GM19455 (cell line): ENCODE measurements around the gene PCDH9.
"Not testable (repeated sequence)": the region's sequence is repeated elsewhere in the genome, so short reads cannot be mapped to it uniquely, and the experiment has no call there.

Experiments used
- ATAC-seq: cut with Tn5 transposase; IDR thresholded peaks from one replicate; pipeline ENCODE4 v1.9.1; 2021; ENCODE audit not compliant: unreplicated experiment

The PCDH9 gene

DNA sequence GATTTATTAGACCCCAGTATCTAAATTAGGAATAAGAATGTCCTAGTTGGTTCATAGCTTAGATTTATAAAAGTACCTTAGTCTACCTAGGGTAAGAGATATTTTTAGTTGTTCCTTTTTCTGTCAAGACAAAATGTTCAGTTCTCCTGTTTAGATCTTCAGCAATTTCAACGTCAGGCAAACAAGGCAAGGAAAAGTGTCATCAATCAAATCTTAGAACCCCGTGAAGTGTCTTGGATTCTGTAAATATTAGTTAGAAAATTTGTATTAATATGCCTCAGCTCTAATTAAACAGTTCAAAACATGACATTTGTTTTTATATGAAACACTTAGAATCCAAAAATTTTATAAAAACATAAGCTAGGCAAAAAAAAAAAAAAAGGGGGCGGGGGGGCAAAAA lies 296.6 kb downstream of the PCDH9 start:
- ATAC-seq, result no peak

DNA sequence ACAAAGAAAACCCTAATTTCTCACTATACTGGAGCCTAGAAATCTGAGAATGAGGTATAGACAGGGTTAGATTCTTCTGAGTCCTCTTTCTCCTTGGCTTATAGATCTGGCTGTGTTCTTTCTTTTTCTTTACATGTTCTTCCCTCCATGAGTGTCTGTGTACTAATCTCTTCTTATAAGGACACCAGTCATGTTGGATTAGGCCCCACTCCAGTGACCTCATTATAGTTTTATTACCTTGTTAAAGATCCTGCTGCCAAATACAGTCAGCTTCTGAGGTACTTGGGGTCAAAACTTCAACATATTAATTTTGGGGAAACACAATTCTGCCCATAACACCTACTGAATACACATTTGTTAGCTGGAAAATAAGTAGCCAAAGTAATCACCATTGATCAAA lies 302.6 kb downstream of the PCDH9 start:
- ATAC-seq, result no peak

DNA sequence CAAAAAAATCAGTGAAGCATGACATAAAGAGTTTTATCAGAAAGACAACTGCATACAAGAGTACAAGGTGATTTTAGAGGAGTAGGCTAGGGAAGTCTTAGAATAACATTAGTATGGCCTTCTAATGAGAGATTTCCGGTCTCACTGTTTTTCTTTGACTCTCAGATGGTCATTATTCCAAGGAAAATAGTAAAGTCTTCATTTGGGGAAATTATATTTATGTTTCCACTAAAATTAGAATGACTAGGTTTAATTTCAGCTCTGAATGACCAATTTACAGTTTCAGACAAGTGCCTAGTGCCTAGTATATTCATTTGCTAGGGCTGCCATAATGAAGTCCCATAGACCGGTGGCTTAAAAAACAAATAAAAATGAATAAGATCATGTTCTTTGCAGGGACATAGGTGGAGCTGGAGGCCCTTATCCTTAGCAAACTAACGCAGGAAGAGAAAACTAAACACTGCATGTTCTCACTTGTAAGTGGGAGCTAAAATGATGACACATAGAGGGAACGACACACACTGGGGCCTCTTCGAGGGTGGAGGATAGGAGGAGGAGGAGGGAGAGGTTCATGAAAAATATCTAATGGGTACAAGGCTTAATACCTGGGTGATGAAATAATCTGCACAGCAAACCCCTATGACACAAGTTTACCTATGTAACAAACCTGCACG lies 303.1 kb downstream of the PCDH9 start:
- no peak for ATAC-seq

DNA sequence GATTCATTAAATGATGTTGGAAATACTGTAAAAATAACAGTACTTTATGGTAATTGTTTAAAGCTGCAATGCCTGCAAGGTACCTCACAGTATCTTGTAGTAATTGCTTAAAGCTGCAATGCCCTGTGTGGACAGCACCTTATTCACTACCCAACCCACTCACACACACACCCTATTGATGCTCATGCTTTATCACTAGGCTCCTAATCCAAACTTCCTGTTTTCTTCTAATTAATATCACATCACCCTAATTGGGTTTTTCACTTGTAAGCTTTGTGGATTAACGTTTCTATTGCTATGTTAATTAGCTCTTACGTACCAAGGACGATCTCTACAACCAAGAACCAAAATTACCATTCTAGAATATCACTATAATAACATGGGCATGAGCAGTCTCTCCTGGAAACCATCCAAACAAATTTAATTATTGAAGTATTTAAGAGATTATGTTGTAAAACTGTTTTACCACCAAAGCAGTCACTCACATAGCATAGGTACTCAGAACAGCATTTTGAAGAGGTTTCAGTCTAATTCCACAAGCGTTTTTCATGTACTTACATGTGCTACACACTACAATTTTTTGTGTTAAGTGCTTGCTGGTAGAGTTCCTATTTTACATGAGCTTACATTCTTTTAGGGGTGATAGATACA lies 303.8 kb downstream of the PCDH9 start:
- ATAC-seq, result no peak

DNA sequence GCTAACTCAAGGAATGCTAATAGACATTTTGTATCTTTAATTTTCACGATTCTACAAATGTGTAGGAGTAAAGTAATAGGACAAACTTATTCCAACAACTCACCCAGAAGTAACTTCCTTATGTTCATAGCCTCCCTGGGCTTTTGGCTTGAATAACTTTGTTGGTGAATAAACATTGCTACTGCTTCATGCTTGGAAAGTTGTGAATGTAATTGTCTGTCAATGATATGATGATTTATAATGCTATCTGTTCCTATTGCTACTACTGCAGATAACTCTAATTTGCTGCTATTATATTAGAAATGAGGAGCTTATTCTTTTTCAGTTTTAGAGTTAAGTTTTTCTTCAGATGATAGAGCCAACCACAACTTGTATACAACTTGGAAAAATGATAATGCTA lies 307.7 kb downstream of the PCDH9 start:
- no peak for ATAC-seq

DNA sequence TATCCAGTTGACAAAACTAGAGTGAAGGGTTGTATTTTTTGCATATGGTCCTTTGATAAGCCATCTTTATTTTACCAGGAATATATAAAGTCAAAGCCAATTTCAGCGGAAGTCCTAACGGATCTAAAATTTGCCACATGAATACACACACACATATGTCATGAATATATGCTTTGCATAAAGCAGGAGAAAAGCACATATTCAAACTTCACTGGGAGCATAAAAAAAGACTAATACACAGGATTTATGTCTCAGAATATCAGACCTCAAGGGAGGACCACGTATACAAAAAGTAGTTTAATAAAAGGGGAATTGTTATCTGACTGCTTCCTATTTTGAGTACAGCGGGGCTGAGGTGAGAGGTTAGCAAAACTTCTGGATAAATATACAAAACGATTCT lies 308.7 kb downstream of the PCDH9 start:
- ATAC-seq, result no peak

DNA sequence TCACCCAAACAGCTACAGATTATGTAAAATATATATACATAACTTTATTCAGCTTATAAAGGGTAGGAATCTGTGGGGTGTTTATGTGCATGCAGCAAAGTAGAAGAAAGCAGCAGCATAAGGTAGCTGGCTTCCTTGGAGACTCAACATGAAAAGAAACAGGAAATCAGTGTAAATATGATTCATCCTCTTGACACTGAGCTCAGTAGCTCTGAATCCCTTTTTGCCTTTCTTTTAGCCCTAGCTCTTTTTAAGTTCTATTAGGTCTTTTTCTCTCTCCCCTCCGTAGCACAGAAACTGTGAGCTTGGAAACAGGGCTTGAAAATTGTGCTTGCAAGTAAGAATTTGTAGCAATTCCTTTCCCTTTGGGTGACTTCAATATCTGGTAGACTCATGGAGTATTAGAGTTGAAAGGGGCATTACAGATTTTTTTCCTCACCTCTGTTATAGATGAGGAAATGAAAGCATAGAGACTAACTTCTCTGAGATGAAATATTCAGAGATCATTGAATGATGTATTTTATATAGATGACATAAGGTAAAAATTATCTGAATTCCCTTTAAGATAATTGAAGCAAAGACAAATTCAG lies 314.4 kb downstream of the PCDH9 start:
- ATAC-seq, result no peak

DNA sequence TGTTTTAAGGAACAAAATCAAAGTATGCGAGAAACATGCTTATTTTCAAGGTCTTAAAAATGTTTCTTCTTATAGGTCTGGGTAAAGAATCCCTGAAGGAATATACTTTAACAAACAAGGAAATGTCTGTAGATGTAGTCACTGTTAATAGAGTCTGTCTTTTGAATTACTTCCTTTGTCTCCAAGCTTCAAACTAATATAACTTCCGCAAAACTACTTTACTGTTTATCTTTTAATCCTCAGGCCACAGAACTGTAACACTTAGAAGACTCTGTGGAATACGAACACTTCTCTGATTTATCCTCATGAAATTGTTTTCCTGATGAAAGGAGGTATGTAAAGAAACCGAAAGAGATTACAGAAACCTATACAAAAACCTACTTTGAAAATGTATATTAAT lies 316.0 kb downstream of the PCDH9 start:
- no peak for ATAC-seq

DNA sequence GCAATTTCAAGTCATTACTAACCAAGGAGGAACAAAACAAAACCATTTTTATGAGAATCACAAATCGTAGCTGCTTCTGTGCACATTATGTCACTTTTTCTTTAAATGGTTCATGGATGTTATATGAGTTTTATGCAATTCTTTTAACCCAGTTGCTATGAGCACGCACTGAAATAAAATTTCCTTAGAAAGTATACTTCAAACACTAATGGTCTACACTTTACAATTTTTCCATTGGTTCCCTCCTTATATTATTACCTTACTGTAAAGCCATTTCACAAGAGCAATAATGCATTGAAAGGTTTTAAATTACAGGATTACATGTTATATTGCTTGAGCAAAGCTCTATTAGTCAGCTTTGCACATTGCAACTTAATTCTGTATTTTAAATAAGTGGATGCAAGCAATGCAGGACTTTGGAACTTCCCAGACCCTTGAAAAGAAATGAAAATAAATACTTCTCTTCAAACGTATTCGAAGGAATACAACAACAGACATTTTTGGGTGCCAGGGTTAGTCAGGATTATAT lies 318.7 kb downstream of the PCDH9 start:
- ATAC-seq, result no peak

DNA sequence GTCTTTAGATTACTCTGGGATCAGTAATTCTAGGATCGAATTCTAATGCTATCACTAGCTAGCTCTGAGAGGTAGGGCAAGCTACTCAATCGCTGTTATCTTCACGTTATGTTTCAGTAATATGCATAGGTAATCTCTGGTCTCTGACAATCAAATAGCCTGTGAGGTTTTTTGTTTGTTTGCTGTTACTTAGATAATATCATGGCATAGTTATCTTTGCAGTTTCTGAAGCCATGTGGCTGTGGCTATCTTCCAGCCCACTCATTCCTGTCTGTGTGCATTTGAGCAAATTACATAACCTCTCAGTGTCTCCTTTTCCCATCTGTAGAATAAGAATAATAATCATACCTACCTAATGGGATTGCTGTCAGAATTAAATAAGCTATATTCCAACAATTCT lies 330.2 kb downstream of the PCDH9 start:
- no peak for ATAC-seq

DNA sequence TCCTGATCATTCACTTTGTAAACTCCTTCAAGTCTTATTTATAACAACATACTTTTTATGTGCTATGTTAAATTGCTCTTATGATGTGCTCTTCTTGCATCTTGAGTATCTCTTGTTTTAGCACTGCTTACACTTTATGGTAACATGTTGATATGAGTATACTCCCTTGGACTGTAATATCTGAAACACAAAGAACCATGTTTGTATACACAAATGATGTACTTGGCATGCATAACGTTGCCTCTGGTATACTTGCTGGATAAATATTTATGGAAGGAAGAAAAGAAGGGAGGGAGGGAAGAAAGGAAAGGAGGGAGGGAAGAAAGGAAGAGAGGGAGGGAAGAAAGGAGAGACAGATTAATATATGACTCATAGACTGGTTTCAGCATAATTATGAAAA lies 333.2 kb downstream of the PCDH9 start:
- ATAC-seq, result no peak

DNA sequence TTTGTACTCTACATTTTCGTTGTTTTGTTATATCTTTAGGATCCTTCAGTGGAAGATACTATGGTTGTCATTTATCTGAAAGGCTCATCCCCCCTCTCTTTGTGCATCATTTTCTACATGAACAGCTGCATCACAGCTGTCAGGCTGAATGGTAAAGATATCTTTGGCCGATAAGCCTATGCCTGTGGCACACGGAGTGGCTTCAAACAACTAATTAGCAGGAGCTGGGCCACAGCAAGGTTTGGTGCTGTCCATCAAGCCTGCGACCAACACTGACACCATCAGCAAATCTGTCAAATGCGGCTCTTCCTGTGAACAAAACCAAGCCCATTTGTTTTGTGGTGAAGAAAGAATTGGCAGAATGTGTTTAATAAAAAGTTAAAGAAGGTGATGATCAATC lies 334.4 kb downstream of the PCDH9 start:
- ATAC-seq, result no peak

DNA sequence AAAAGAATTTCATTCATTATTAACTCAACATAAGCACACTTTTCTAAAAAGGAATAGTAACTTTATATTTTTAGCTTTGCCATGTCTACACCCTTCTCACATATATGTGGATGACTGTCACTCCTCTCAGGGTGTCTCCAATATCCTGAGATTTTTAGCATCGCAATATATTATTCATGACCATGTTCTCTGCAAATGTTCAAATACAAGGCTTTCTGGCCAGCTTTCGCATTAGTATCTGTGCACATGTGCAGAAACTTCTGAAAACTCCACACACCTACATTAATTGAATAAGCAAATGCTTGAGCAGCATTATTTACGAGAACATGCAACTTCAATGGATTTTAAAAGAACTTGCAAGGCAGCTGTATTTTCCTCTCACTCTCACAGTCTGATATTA lies 334.8 kb downstream of the PCDH9 start:
- ATAC-seq, result no peak

DNA sequence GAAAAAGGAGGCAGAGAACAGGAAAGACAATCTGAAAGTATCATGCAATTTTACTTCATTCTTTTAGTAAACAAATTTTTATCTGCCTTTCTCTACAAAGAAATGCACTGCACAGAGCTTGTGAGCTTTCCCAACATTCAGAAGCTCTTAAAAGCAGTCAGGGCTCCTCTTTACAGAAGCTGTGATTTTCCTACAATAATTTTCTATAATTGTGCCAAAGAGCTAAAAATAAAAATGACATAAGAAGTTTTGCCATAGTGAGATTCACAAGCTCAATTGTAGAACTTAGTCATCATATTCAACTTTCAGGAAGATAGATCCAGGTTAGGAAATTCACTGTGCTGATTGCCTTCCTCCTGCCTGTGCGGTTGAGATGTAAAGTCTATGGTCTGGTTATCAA lies 341.4 kb downstream of the PCDH9 start:
- ATAC-seq, result no peak

DNA sequence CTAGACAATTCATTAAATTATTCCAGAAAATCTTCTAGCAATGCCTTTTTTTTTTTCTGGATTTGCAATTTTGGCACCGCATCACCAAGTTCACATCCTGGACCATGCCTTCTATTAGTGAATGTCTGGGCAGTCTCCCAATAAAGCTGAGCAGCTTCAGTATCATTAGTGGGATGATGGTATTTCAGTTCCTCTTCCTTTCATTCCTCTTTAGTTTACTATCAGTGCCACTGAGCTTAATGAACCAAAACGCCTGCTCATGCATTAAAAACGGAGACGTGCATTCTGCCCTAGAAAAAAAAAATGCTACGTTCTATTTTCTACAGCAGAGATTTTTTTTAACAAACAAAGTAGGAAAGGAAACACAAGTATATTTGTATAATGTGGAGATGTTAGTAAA lies 343.0 kb downstream of the PCDH9 start:
- no peak for ATAC-seq

DNA sequence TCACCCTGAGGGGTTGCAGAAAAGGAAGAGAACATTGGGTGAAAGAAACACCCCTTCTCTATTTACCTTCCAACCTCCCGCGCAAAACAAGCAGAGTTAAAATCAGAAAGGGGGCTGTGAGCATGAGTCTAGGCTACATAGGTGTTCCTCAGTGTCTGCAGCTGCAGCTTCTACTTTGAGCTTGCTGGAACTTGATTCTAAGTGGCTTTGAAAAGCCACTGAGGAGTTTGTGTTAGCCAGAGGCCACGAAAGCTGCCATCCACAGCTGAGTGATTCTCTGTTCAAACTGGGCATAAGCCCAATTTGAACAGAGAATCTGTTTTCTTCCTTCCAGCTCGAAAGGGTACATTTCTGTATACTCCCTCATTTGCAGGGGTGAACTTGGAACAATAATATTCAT lies 343.9 kb downstream of the PCDH9 start:
- no peak for ATAC-seq

DNA sequence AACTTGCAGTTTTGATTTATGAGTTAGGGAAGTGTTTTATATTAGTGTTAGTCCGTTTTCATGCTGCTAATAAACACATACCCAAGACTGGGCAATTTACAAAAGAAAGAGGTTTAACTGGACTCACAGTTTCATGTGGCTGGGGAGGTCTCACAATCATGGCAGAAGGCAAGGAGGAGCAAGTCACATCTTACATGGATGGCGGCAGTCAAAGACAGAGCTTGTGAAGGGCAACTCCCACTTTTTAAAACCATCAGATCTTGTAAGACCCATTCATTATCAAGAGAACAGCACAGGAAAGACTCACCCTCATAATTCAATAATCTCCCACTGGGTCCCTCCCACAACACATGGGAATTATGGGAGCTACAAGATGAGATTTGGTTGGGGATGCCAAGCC lies 349.0 kb downstream of the PCDH9 start:
- ATAC-seq, result not testable (repeated sequence)

DNA sequence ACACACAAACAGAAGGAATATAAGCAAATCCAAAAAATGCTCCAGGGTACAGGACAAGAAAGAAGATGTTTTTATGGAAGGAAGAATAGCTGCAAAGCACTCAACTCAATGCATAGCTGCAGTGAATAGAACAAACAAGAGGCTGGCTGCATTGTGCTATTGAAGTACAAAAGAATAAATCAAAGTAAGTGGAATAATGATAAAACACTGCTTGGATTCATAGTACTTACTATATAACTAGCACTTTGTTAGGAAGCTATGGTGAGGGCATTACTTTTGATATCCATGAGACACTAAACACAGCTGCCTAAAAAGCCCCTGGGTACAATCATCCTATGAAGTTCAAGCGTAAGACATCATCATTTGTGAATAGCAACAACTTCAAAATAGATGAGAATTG lies 350.1 kb downstream of the PCDH9 start:
- no peak for ATAC-seq

DNA sequence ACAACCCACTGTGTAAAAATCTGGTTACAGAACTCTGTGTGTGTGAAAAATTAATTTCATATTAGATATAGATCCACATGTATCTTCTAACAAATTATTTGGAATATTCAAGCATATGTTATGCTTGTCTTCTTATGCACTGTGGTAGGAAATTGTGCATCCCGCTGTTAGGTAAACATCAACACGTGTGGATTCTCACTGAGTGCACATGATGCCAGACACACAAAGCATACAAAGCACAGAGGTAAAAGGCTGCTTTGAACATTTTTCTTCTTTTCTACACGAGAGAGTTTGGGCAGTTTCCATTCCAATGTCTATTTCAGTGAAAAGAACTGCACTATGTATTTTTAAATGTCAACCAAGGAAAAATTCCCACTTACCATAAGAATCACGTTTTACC lies 354.9 kb downstream of the PCDH9 start:
- ATAC-seq, result no peak

DNA sequence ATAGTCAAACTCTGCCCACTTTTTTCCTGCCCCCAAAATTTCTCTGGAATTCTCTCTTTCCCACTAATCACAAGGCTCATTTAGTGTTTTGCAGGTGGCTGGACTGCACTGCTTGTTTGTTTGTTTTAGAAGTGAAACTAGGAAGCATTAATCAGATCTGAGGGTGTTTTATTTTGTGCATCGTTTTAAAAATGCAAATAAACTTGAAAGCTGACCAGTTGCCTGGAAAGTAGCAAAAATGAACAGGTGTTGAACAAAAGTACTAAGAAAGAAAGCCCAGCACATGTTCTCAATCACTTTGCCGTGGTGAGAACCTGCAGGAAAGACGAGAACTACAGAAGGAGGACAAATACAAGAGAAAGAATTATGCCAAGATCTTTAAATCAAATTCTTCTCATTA lies 365.5 kb downstream of the PCDH9 start:
- ATAC-seq, result no peak

DNA sequence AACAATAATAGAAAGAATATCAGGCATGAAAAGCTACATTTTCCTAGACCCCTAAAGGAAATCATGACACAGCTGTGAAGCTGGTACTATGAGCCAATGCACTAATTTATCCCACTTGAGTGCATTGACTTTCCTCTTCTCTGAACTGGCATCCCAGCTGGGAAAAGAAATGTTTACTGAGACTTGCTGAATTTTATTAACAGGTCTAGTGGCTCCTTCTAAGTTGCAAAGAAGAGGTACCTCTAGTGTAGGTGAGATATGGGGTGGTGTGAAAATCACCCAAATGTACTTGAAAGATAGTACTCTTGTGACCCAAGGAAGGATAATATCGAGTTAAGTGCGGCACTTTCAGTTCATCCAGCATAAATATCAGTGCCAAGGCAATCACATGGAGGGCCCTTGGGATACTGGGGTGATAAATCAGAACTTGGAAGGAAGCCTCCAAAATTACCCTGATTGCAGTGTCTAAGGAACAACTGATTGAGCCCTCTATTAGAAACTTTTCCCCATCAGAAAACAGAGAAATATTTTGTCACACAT lies 369.2 kb downstream of the PCDH9 start:
- ATAC-seq, result no peak
